Breast epithelium (tissue), 4 donors: ENCODE results near the gene PROCR. TPM values are rescaled to one million over a fixed set of nuclear protein-coding genes. Genes with fewer than 3 reads are reported as not detected.
A peak's percentile ranks its signal among the peaks of the same experiment; 100 is the strongest.
"Not testable (repeated sequence)": the region's sequence is repeated elsewhere in the genome, so short reads cannot be mapped to it uniquely, and the experiment has no call there.

Experiments used
- DNase-seq, 2 donors: peaks; one replicate each; pipeline ENCODE4 v3.0.0-alpha.2; 2019; ENCODE audit warnings: low spot score in 2 of 2
- H3K27ac ChIP-seq, 2 donors: fragments of 200-600 bp; sonication (generic) in 1 of 2; one replicate each; pipeline ENCODE4 v1.5.1; 2016 to 2019; ENCODE audit warnings: mild to moderate bottlenecking in 1 of 2
- H3K27me3 ChIP-seq, 2 donors: fragments of 200-600 bp; sonication (generic) in 1 of 2; one replicate each; pipeline versions ENCODE4 v1.5.1 to v1.6.0; 2017 to 2019; ENCODE audit warnings: control low read depth in 1 of 2, mild to moderate bottlenecking in 1 of 2
- H3K36me3 ChIP-seq: fragments of 200-600 bp; one replicate; pipeline ENCODE4 v1.5.1; 2019
- H3K4me1 ChIP-seq, 2 donors: fragments of 200-600 bp; sonication (generic); one replicate each; pipeline ENCODE4 v1.5.1; 2016 to 2019; ENCODE audit warnings: control low read depth in 1 of 2
- H3K4me3 ChIP-seq, 3 donors: fragments of 200-600 bp; sonication (generic); 1 replicate in 2 of 3; 2 replicates in 1 of 3; pipeline ENCODE4 v1.5.1; 2016 to 2019; ENCODE audit warnings: mild to moderate bottlenecking in 3 of 3, moderate library complexity in 2 of 3
- H3K9me3 ChIP-seq, 2 donors: fragments of 200-600 bp; sonication (generic) in 1 of 2; one replicate each; pipeline ENCODE4 v1.5.1; 2016 to 2019; ENCODE audit warnings: control low read depth in 1 of 2
- POLR2A ChIP-seq: fragments of 450-650 bp; IDR thresholded peaks from one replicate; pipeline ENCODE4 v1.6.1; 2016; ENCODE audit warnings: antibody characterized with exemption, mild to moderate bottlenecking, moderate library complexity
- POLR2AphosphoS5 ChIP-seq, 3 donors: sonication (generic); formaldehyde crosslinking; IDR thresholded peaks; one replicate each; pipeline ENCODE4 v1.6.1; 2017; ENCODE audit warnings: antibody characterized with exemption in 3 of 3
- intact Hi-C: fragments of 100-400 bp; cut with DNase I; formaldehyde crosslinking; loops from one replicate; pipeline ENCODE4 v1.15.1; 2023; ENCODE audit warnings: low total_unique reads
- total RNA-seq, 3 donors: library from RNA; depleted of rRNA; stranded (reverse); fragments of >200 nt; gene quantifications; one replicate each; pipeline ENCODE4 v1.1.0, GENCODE V29; 2016
- TF ChIP-seq, protein P1 (sequence below), 3 donors: fragments of 450-650 bp; IDR thresholded peaks; one replicate each; pipeline ENCODE4 v1.5.1; 2016 to 2017; ENCODE audit warnings: antibody characterized with exemption in 3 of 3, mild to moderate bottlenecking in 3 of 3, moderate library complexity in 3 of 3

PROCR gene
- total RNA-seq, 3 donors from 2014 or later = 34.1 to 87.9 (median 39.8) TPM

DNA sequence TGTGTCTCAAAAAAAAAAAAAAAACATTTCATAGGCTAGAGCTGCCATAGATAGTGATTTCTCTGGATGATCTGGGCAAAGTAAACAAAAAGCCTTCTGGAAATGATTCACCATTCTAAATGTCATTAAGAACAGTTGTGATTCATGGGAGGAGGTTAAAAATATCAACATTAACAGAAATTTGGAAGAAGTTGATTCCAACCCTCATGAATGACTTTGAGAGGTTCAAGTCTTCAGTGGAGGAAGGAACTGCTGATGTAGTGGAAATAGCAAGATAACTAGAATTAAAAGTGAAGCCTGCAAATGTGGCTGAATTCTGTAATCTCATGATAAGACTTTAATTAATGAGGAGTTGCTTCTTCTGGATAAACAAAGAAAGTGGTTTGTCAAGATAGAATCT is 27.9 kb downstream of the PROCR start:
- H3K36me3 ChIP-seq = no peaks in the 10 kb centered on the region
- no peak for DNase-seq
- TF ChIP-seq, protein P1, sequence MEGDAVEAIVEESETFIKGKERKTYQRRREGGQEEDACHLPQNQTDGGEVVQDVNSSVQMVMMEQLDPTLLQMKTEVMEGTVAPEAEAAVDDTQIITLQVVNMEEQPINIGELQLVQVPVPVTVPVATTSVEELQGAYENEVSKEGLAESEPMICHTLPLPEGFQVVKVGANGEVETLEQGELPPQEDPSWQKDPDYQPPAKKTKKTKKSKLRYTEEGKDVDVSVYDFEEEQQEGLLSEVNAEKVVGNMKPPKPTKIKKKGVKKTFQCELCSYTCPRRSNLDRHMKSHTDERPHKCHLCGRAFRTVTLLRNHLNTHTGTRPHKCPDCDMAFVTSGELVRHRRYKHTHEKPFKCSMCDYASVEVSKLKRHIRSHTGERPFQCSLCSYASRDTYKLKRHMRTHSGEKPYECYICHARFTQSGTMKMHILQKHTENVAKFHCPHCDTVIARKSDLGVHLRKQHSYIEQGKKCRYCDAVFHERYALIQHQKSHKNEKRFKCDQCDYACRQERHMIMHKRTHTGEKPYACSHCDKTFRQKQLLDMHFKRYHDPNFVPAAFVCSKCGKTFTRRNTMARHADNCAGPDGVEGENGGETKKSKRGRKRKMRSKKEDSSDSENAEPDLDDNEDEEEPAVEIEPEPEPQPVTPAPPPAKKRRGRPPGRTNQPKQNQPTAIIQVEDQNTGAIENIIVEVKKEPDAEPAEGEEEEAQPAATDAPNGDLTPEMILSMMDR (IDR thresholded peaks at IDR 0.05) = no peak
- TF ChIP-seq POLR2AphosphoS5 (IDR thresholded peaks at IDR 0.05) = no peak
- no peak for TF ChIP-seq POLR2A
- no peak overlapping the region for H3K27ac ChIP-seq
- no peaks in the 10 kb centered on the region for H3K27me3 ChIP-seq
- intact Hi-C loops = no loop called here
- no peaks in the 10 kb centered on the region for H3K4me1 ChIP-seq
- H3K9me3 ChIP-seq = peaks cover 17 to 30% of the 10 kb centered on the region in 2 donors
- H3K4me3 ChIP-seq = no peak overlapping the region

DNA sequence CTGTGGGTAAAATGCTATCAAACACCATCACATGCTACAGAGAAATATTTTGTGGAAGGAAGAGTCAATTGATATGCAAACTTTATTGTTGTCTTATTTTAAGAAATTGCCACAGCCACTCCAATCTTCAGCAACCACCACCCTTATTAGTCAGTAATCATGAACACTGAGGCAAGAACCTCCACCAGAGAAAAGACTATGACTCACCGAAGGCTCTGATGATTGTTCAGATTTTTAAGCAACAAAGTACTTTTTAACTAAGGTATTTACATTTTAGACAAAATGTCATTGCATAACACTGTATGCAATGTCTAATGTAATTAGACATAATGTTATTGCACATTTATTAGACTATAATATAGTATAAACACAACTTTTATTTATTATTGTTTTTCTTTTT is 28.4 kb downstream of the PROCR start:
- H3K27ac ChIP-seq = no peak overlapping the region
- intact Hi-C loops = no loop called here
- TF ChIP-seq POLR2AphosphoS5 (IDR thresholded peaks at IDR 0.05) (no peak), POLR2A (no peak)
- TF ChIP-seq, protein P1 (IDR thresholded peaks at IDR 0.05) = no peak
- no peaks in the 10 kb centered on the region for H3K4me1 ChIP-seq
- no peaks in the 10 kb centered on the region for H3K36me3 ChIP-seq
- H3K4me3 ChIP-seq = no peak overlapping the region
- H3K27me3 ChIP-seq = no peaks in the 10 kb centered on the region
- peaks cover 17 to 30% of the 10 kb centered on the region in 2 donors for H3K9me3 ChIP-seq
- no peak for DNase-seq

DNA sequence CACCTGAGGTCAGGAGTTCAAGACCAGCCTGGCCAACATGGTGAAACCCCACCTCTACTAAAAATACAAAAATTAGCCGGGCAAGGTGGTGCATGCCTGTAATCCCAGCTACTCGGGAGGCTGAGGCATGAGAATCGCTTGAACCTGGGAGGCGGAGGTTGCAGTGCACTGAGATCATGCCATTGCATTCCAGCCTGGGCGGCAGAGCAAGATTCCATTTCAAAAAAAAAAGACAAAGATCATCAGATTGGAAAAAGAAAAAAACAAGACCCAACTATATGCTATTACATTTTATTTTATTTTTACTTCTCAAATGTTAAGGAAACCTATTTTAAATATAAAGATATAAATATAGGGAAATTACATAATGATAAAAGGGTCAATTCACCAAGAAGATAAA is 29.6 kb downstream of the PROCR start:
- H3K27me3 ChIP-seq, intact Hi-C loops, H3K4me3 ChIP-seq: not testable (repeated sequence)

DNA sequence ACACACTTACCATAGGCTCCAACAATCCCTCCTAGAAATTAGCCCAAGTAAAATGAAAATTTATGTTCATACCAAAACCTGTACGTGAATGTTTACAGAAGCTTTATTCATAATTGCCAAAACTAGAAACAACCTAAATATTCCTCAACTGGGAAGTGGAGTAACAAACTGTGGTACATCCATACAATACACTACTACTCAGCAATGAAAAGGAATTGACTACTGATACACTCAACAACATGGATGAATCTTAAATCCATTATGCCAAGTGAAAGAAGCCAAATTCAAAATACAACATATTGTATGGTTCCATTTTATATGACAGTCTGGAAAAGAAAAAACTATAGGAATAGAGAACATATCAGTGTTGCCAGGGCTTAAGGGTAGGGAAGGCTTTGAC is 34.9 kb downstream of the PROCR start:
- Histone ChIP-seq H3K27ac (no peak overlapping the region), H3K4me1 (no peaks in the 10 kb centered on the region), H3K36me3 (no peaks in the 10 kb centered on the region), H3K4me3 (no peak overlapping the region), H3K9me3 (peaks cover 0 to 8% of the 10 kb centered on the region in 2 donors), H3K27me3 (no peaks in the 10 kb centered on the region)
- intact Hi-C loops = loop anchor here (5.0 kb wide), 1 partner anchor 60 kb away; the partner anchor contains the start of gene EDEM2
- no peak for DNase-seq
- TF ChIP-seq POLR2AphosphoS5 (IDR thresholded peaks at IDR 0.05) (no peak), POLR2A (no peak)
- TF ChIP-seq, protein P1 (IDR thresholded peaks at IDR 0.05) = no peak

More for the DNA sequence above, 29.6 kb downstream of the PROCR start:
- not testable (repeated sequence) for H3K27ac ChIP-seq, H3K4me1 ChIP-seq, H3K36me3 ChIP-seq, DNase-seq
- peaks cover 11 to 27% of the 10 kb centered on the region in 2 donors for H3K9me3 ChIP-seq

DNA sequence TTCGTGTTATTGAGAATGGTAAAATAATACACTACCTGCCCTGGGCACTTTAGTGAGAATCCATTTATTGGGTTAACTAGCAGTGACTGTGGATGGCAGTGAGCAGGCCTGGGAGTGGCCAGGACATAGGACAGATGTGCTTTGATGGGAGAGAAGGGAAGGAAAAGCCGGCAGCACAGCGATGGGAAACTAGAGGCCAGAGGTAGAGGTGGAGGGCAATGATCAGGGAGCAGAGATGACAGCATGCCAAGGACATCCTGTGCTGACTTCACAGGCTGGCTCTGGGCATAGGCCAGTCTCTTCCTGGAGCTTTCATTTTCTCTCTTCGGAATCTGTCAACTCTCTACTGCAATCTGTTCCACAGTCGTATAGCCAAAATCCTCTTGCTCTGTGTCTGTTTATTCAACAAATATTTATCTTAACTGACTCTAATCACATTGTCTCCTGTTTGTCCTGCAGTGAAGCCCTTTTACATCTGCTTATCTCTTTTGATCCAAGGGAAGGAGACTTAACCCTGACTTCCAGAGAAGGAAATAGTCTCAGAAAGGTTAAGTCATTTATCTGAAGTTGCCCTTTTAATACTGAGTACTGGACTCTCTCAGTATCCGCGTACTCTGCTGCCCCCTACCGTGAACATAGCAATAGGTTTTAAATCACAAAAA is 36.2 kb downstream of the PROCR start:
- peak; percentile 55 to 66 for DNase-seq
- Histone ChIP-seq H3K36me3 (no peaks in the 10 kb centered on the region), H3K4me1 (no peaks in the 10 kb centered on the region), H3K4me3 (peak overlapping the region in 2 of 3 donors; percentile 6 to 45), H3K9me3 (peaks cover 0 to 8% of the 10 kb centered on the region in 2 donors), H3K27me3 (no peaks in the 10 kb centered on the region), H3K27ac (peak overlapping the region; percentile 66 to 73)
- TF ChIP-seq POLR2A = no peak
- TF ChIP-seq, protein P1 (IDR thresholded peaks at IDR 0.05) = peak; percentile 83 to 93 (median 84)
- no peak for TF ChIP-seq POLR2AphosphoS5 (IDR thresholded peaks at IDR 0.05)
- intact Hi-C loops = loop anchor here (5.0 kb wide), 1 partner anchor 61 kb away; the partner anchor contains the start of gene EDEM2
